ENCODE data around the gene HIF3A. TPM values are rescaled to one million over a fixed set of nuclear protein-coding genes. Genes with fewer than 3 reads are reported as not detected.

HIF3A gene
- total RNA-seq, 1 donor from 2014 or later = 6.7 TPM

GRCh38 chr19:46317339-46317738 is 20.5 kb downstream of the HIF3A start:
- H3K36me3 Mint-ChIP-seq = peaks cover 5% of the 10 kb centered on the region
- peaks cover 5% of the 10 kb centered on the region for H3K27me3 Mint-ChIP-seq (ENCODE audit: insufficient read depth, low read depth)
- H3K4me2 ChIP-seq = no peak overlapping the region
- no peak overlapping the region for H3K4me3 ChIP-seq
- no peaks in the 10 kb centered on the region for H4K20me1 ChIP-seq (ENCODE audit: low read depth)
- no peak overlapping the region for H3K27ac ChIP-seq
- TF ChIP-seq EZH2 (IDR thresholded peaks at IDR 0.05) = no peak
- no peak for TF ChIP-seq EZH2phosphoT487 (IDR thresholded peaks at IDR 0.05)
- no peak for TF ChIP-seq CTCF (IDR thresholded peaks at IDR 0.05)
- H3K27me3 ChIP-seq = no peaks in the 10 kb centered on the region
- no peaks in the 10 kb centered on the region for H3K79me2 ChIP-seq (ENCODE audit: low read depth)
- H3K36me3 ChIP-seq = no peaks in the 10 kb centered on the region
- H3K4me1 ChIP-seq = no peaks in the 10 kb centered on the region
- no peak overlapping the region for H2AFZ ChIP-seq (replicated peaks)
- no peak overlapping the region for H3K9ac ChIP-seq
- peaks cover 3% of the 10 kb centered on the region for H3K4me1 Mint-ChIP-seq
- no peaks in the 10 kb centered on the region for H3K9me3 ChIP-seq (ENCODE audit: low read depth)
- DNase-seq (ENCODE audit: low spot score) = no peak
- no peaks in the 10 kb centered on the region for H3K9me3 Mint-ChIP-seq
- no peaks in the 10 kb centered on the region for H3F3A ChIP-seq (ENCODE audit: low read depth)
- H3K27ac Mint-ChIP-seq = peak overlapping the region; percentile 2
- no peak overlapping the region for H3K4me3 Mint-ChIP-seq

DNA sequence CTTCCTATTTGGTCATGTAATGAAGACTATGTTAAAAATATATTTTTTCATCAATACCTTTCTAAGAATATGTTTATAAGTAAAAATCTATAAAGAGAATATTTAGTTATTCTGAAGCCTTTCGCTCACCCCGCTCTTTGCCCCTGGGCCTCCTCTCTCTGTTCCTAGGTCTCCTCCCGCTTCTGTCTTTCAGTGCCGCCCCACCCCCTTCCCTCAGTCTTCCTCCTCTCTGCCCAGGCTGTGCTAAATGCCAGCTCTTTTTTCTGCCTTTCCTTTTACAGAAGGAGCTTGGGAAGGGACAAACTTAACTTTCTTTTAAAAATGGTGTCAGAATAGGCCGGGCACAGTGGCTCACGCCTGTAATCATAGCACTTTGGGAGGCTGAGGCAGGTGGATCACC is 22.8 kb downstream of the HIF3A start:
- Mint-ChIP-seq H3K4me3 (no peak overlapping the region), H3K9me3 (peaks cover 4% of the 10 kb centered on the region), H3K4me1 (peaks cover 3% of the 10 kb centered on the region), H3K36me3 (peaks cover 13% of the 10 kb centered on the region), H3K27me3 (ENCODE audit: insufficient read depth, low read depth) (peaks cover 2% of the 10 kb centered on the region), H3K27ac (no peak overlapping the region)
- no peak for DNase-seq (ENCODE audit: low spot score)
- Histone ChIP-seq H3K9me3 (ENCODE audit: low read depth) (no peaks in the 10 kb centered on the region), H3K9ac (no peak overlapping the region), H3K4me2 (no peak overlapping the region), H3K4me3 (no peak overlapping the region), H4K20me1 (ENCODE audit: low read depth) (no peaks in the 10 kb centered on the region), H2AFZ (replicated peaks) (no peak overlapping the region), H3F3A (ENCODE audit: low read depth) (no peaks in the 10 kb centered on the region), H3K27ac (no peak overlapping the region), H3K36me3 (peaks cover 5% of the 10 kb centered on the region), H3K79me2 (ENCODE audit: low read depth) (no peaks in the 10 kb centered on the region), H3K27me3 (no peaks in the 10 kb centered on the region), H3K4me1 (no peaks in the 10 kb centered on the region)
- TF ChIP-seq EZH2phosphoT487 (IDR thresholded peaks at IDR 0.05) = no peak
- TF ChIP-seq CTCF (IDR thresholded peaks at IDR 0.05) = no peak
- no peak for TF ChIP-seq EZH2 (IDR thresholded peaks at IDR 0.05)

DNA sequence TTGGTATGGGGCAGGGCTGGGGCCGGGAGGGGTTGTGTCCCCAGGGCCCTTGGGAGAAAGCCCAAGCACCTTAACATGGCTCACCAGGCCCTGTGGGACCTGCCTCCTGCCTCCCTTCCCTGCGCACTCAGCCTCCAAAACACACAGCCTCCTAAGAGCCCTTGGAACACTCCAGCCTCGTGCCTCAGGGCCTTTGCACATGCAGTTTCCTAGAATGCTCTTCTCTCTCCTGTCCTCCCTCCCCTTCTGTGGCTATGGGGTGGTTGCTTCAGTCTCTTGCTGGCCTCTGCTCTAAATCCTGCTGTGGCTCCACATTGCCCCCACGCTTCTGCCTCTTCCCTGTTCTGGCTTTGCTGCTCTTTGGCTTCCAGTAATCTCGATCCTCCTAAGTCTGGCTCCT is 23.7 kb downstream of the HIF3A start:
- H3K27ac ChIP-seq = no peak overlapping the region
- H3K27me3 Mint-ChIP-seq (ENCODE audit: insufficient read depth, low read depth) = no peaks in the 10 kb centered on the region
- H3K4me2 ChIP-seq = no peak overlapping the region
- no peaks in the 10 kb centered on the region for H3K79me2 ChIP-seq (ENCODE audit: low read depth)
- peaks cover 7% of the 10 kb centered on the region for H3K9me3 Mint-ChIP-seq
- no peaks in the 10 kb centered on the region for H3K4me1 ChIP-seq
- peaks cover 17% of the 10 kb centered on the region for H3K36me3 Mint-ChIP-seq
- H3K27ac Mint-ChIP-seq = no peak overlapping the region
- H2AFZ ChIP-seq (replicated peaks) = no peak overlapping the region
- no peaks in the 10 kb centered on the region for H3K27me3 ChIP-seq
- no peaks in the 10 kb centered on the region for H3K9me3 ChIP-seq (ENCODE audit: low read depth)
- H3K36me3 ChIP-seq = peaks cover 5% of the 10 kb centered on the region
- H3F3A ChIP-seq (ENCODE audit: low read depth) = no peaks in the 10 kb centered on the region
- H3K4me3 Mint-ChIP-seq = no peak overlapping the region
- no peak for DNase-seq (ENCODE audit: low spot score)
- TF ChIP-seq EZH2 (IDR thresholded peaks at IDR 0.05) (no peak), CTCF (IDR thresholded peaks at IDR 0.05) (no peak), EZH2phosphoT487 (IDR thresholded peaks at IDR 0.05) (no peak)
- H4K20me1 ChIP-seq (ENCODE audit: low read depth) = no peaks in the 10 kb centered on the region
- H3K9ac ChIP-seq = no peak overlapping the region
- no peak overlapping the region for H3K4me3 ChIP-seq
- peaks cover 3% of the 10 kb centered on the region for H3K4me1 Mint-ChIP-seq

All from neural progenitor cell (in vitro differentiated cells).